ENCODE data around the gene PNMA5.
A peak's percentile ranks its signal among the peaks of the same experiment; 100 is the strongest.

The PNMA5 gene

GRCh38 chrX:152958524-152959465, 35.1 kb downstream of the PNMA5 start:
- DNase-seq (ENCODE audit: low read depth in 2 of 2): peak; percentile 90 to 94
- H3K4me3 ChIP-seq (replicated peaks in 1 of 2; ENCODE audit: low read depth in 2 of 2, low read length in 2 of 2): peak overlapping the region in 1 of 2 donors; percentile 23
- peak; percentile 67 for TF ChIP-seq CTCF (IDR thresholded peaks at IDR 0.05; ENCODE audit: low read depth, low read length)

- no peak overlapping the region for H3K4me3 ChIP-seq (replicated peaks in 1 of 2; ENCODE audit: low read depth in 2 of 2, low read length in 2 of 2)
- TF ChIP-seq CTCF (IDR thresholded peaks at IDR 0.05; ENCODE audit: low read depth, low read length): no peak
- peak in 1 of 2 donors; percentile 5 for DNase-seq (ENCODE audit: low read depth in 2 of 2)
Observed at GRCh38 chrX:152958047-152958446, 35.9 kb downstream of the PNMA5 start.

- no peak for TF ChIP-seq CTCF (IDR thresholded peaks at IDR 0.05; ENCODE audit: low read depth, low read length)
- H3K4me3 ChIP-seq (replicated peaks in 1 of 2; ENCODE audit: low read depth in 2 of 2, low read length in 2 of 2): no peak overlapping the region
- DNase-seq (ENCODE audit: low read depth in 2 of 2): peak in 1 of 2 donors; percentile 0
Observed at GRCh38 chrX:152950786-152951185, 43.1 kb downstream of the PNMA5 start.

- no peak for DNase-seq (ENCODE audit: low read depth in 2 of 2)
- H3K4me3 ChIP-seq (replicated peaks in 1 of 2; ENCODE audit: low read depth in 2 of 2, low read length in 2 of 2): no peak overlapping the region
- TF ChIP-seq CTCF (IDR thresholded peaks at IDR 0.05; ENCODE audit: low read depth, low read length): no peak
Observed at GRCh38 chrX:152949114-152949513, 44.8 kb downstream of the PNMA5 start.

- no peak for TF ChIP-seq CTCF (IDR thresholded peaks at IDR 0.05; ENCODE audit: low read depth, low read length)
Observed at GRCh38 chrX:152946681-152947080, 47.2 kb downstream of the PNMA5 start.

GRCh38 chrX:152945021-152945979, 48.6 kb downstream of the PNMA5 start:
- TF ChIP-seq CTCF (IDR thresholded peaks at IDR 0.05; ENCODE audit: low read depth, low read length): no peak
- H3K4me3 ChIP-seq (replicated peaks in 1 of 2; ENCODE audit: low read depth in 2 of 2, low read length in 2 of 2): no peak overlapping the region
- DNase-seq (ENCODE audit: low read depth in 2 of 2): no peak

More at GRCh38 chrX:152946681-152947080, 47.2 kb downstream of the PNMA5 start:
- H3K4me3 ChIP-seq (replicated peaks in 1 of 2; ENCODE audit: low read depth in 2 of 2, low read length in 2 of 2): no peak overlapping the region
- no peak for DNase-seq (ENCODE audit: low read depth in 2 of 2)
